Muscle layer of colon (tissue), 2 donors: ENCODE data around the gene CNKSR1.

Experiments used
- H3K27ac ChIP-seq: one replicate; pipeline ENCODE4 v1.7.0; 2013; ENCODE audit warnings: low read depth, mild to moderate bottlenecking, low read length, moderate library complexity
- H3K27me3 ChIP-seq, 2 donors: one replicate each; pipeline ENCODE4 v1.7.0; 2013; ENCODE audit warnings: low read length in 2 of 2, mild to moderate bottlenecking in 2 of 2; ENCODE audit not compliant: insufficient read depth in 2 of 2, control insufficient read depth in 1 of 2
- H3K36me3 ChIP-seq: one replicate; pipeline ENCODE4 v1.7.0; 2013; ENCODE audit warnings: mild to moderate bottlenecking, low read length; ENCODE audit not compliant: insufficient read depth
- H3K4me1 ChIP-seq: one replicate; pipeline ENCODE4 v1.7.0; 2013; ENCODE audit warnings: mild to moderate bottlenecking, low read length; ENCODE audit not compliant: insufficient read depth
- H3K4me3 ChIP-seq, 2 donors: one replicate each; pipeline ENCODE4 v1.7.0; 2013; ENCODE audit warnings: low read length in 2 of 2, low read depth in 1 of 2, mild to moderate bottlenecking in 1 of 2, moderate library complexity in 1 of 2
- H3K9ac ChIP-seq: one replicate; pipeline ENCODE4 v1.7.0; 2013; ENCODE audit warnings: low read length
- H3K9me3 ChIP-seq: one replicate; pipeline ENCODE4 v1.7.0; 2013; ENCODE audit warnings: mild to moderate bottlenecking, low read length
- donor health status: abdominal sarcoma.
- donor health status: Adenocarcinoma of cecum.

Gene CNKSR1

DNA sequence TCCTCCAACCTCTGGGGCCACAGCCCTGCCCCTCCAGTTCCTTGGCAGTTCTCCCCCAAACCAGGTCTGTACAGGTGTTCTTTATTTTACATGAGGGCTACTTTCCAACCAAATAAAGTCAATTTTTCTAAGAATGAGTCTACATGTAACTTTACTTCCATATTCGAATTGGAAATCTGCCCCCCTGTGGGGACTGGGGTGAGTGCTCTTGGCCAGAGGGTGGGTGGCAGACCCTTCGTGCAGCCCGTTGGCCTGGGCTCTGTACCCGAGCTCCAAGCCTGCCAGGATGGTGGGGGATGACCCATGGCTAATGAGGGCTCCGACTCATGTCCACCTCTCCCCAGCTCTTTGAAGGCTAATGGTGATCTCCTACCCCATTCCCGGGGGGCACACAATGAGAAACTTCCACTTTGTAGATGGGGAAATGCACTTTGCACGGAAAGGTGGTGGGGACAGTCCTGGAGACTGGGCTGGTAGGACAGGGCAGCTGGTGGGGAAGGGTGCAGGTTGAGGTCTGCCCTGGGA lies 12.5 kb downstream of the CNKSR1 start:
- no peak overlapping the region for H3K9ac ChIP-seq
- H3K4me1 ChIP-seq, result no peaks in the 10 kb centered on the region
- no peak overlapping the region for H3K27ac ChIP-seq
- no peak overlapping the region for H3K4me3 ChIP-seq
- H3K27me3 ChIP-seq, result no peaks in the 10 kb centered on the region
- H3K36me3 ChIP-seq, result no peaks in the 10 kb centered on the region
- H3K9me3 ChIP-seq, result no peaks in the 10 kb centered on the region

DNA sequence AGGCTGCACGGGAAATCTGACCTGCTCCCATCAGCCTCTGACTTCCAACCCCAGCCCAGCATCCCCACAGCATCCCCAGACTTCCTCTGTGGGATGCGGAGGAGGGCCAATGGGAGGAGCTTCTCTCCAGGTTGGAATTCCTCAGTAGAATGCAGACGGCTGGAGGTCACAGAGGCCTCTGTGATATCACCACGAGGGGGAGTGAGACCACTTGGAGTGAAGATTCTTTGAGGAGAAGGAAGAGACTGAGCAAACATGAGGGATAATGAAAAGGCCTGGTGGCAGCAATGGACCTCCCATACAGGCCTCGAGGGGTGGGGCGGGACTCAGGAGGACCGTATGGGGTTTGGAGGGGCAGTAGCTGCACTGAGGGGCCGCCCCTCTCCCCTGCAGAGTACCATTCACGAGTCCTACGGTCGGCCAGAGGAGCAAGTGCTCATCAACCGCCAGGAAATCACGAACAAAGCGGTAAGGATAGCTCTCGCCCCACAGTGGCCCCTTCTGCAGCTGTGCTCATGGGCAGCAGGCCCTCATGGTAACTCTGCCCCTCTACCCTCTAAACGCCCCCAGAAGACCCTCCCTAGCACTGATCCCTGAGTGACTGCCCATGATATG lies 13.2 kb downstream of the CNKSR1 start, which contains the start of gene CATSPER4:
TSS of gene CATSPER4 (plus strand) at position 230 of the 615 bp plus-strand sequence. CDS start at position 256, 26 bp downstream.
- Histone ChIP-seq H3K9me3 (no peaks in the 10 kb centered on the region), H3K9ac (no peak within 1 kb of the TSS), H3K27me3 (no peaks in the 10 kb centered on the region), H3K36me3 (no peaks in the 10 kb centered on the region), H3K4me3 (no peak within 1 kb of the TSS), H3K27ac (no peak within 1 kb of the TSS), H3K4me1 (no peaks in the 10 kb centered on the region)

DNA sequence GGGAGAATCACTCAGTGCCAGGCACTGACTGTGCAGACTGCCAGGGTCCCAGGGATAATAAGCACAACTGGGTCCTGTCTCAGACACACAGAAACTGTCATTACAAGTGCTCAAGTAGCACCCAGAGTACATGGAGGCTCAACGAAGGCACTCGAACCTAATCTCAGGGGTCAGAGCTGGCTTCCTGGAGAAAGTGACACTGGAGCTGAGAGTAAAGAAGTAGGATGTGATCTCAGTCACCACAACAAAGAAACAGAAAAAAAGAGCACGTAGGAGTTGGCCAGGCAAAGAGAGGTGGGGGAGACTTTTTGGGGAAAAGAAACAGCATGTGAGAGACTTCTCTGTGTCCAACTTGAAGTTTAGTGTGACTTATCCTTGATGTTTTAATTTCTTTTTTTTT lies 14.4 kb downstream of the CNKSR1 start:
- H3K36me3 ChIP-seq, result no peaks in the 10 kb centered on the region
- H3K27me3 ChIP-seq, result no peaks in the 10 kb centered on the region
- H3K9ac ChIP-seq, result no peak overlapping the region
- no peaks in the 10 kb centered on the region for H3K4me1 ChIP-seq
- H3K4me3 ChIP-seq, result no peak overlapping the region
- no peaks in the 10 kb centered on the region for H3K9me3 ChIP-seq
- H3K27ac ChIP-seq, result no peak overlapping the region

DNA sequence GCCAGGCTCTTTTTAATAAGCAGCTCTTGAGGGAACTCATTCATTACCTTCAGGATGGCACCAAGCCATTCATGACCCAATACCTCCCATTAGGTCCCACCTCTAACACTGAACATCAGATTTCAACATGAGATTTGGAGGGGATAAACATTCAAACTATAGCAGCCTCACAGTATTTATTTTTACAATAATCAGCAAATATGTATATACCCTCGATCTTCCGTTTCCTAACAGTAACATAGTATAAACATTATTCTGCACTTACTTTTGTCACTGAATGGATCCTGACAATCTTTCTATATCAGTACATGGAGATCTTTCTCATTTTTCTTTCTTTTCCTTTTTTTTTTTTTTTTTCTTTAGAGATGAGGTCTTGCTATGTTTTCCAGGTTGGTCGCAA lies 18.5 kb downstream of the CNKSR1 start:
- H3K9ac ChIP-seq, result no peak overlapping the region
- no peak overlapping the region for H3K27ac ChIP-seq
- no peaks in the 10 kb centered on the region for H3K9me3 ChIP-seq
- H3K27me3 ChIP-seq, result no peaks in the 10 kb centered on the region
- no peaks in the 10 kb centered on the region for H3K36me3 ChIP-seq
- H3K4me3 ChIP-seq, result no peak overlapping the region
- H3K4me1 ChIP-seq, result no peaks in the 10 kb centered on the region

DNA sequence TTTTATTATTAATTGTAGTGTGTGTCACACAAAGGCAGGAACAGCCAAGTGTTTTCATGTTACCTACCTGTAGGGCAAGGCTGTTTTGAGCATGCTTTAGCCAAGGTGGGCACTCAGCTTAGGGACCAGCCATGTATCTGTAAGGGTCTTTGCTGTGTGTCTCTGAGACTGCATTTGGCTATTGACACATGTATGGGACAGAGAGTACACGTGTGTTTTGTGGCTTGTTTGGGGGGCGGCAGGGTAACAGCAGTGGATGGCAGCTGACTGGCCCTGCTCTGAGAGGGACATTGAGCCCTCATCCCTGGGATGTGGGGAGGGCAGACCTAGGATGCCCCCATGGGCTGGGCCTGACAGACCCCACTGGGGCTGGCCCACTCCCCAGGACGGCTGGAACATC lies 20.0 kb downstream of the CNKSR1 start:
- H3K9me3 ChIP-seq, result no peaks in the 10 kb centered on the region
- no peaks in the 10 kb centered on the region for H3K4me1 ChIP-seq
- no peaks in the 10 kb centered on the region for H3K27me3 ChIP-seq
- no peak overlapping the region for H3K4me3 ChIP-seq
- H3K27ac ChIP-seq, result no peak overlapping the region
- no peak overlapping the region for H3K9ac ChIP-seq
- H3K36me3 ChIP-seq, result no peaks in the 10 kb centered on the region

DNA sequence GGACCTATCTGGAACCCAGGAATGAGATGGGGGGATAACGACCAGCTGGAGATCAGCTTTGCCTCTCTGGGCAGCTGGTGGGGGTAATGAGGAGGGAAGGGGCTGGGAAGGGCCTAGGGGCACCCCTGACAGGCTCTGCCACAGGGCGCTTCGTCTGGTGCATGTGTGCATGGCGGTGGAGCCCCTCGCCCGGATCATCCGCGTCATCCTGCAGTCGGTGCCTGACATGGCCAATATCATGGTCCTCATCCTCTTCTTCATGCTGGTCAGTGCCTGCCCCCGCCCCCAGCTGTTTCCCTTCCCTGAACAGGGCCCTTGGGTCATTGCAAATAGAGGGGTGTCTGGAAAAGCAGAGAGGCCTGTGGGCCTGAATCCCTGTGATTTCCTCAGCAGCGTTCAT lies 20.5 kb downstream of the CNKSR1 start:
- no peaks in the 10 kb centered on the region for H3K4me1 ChIP-seq
- H3K36me3 ChIP-seq, result no peaks in the 10 kb centered on the region
- no peak overlapping the region for H3K9ac ChIP-seq

DNA sequence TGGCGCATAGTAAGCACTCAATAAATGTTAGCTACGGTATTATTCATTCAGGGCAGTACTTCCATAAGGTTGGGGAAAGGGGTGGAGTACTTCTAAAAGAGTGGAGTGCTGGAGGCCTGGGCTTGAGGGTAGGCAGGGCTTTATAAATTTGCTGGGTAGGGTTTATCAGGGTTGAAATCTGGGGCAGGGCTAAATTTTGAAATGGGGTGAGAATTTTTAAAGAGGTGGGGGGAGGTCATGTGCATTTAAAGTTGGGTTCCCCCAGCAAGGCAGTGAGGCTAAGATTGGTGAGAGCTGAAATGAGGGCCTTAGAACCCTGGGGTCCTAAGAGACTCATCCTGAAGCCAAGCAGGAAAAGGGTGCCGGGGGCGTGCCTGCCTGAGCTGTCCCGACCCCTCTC lies 23.1 kb downstream of the CNKSR1 start:
- no peaks in the 10 kb centered on the region for H3K4me1 ChIP-seq
- no peak overlapping the region for H3K9ac ChIP-seq
- H3K27me3 ChIP-seq, result peaks cover 0 to 4% of the 10 kb centered on the region in 2 donors
- H3K9me3 ChIP-seq, result no peaks in the 10 kb centered on the region
- H3K36me3 ChIP-seq, result no peaks in the 10 kb centered on the region
- no peak overlapping the region for H3K4me3 ChIP-seq
- no peak overlapping the region for H3K27ac ChIP-seq

More for the DNA sequence above, 20.5 kb downstream of the CNKSR1 start:
- no peak overlapping the region for H3K4me3 ChIP-seq
- H3K9me3 ChIP-seq, result no peaks in the 10 kb centered on the region
- H3K27me3 ChIP-seq, result peaks cover 0 to under 1% of the 10 kb centered on the region in 2 donors
- no peak overlapping the region for H3K27ac ChIP-seq

DNA sequence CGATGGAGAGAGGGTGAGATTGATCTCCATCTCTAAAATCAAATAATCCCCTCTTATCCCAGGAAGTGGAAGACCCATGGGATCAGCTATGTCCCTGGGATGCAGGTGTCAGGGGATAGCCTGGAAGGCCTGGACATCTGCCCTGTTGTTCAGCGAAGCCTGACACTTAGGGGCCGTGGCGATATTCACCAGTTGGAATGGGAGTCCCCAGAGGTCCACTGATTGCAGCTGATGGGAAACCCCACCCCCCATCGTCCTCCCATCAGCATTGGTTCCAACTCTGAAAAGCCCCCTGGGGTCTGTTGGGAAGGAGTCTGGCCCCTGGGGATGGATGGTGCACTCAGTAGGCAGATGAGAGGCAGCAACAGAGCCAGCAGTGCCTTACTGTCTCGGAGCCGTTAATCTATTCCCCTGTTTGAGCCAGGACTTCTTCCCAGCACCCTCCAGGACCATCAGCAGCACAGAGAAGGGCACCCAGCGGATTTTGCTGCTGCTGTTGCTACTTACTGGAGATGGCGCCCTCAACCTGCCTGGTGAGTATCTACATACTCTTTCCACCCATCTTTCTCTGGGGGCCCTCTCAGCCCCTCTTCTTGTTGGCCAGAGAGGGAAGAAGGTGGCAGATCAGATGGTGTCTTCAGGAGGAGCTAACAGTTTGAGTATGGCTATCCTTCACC lies 26.5 kb downstream of the CNKSR1 start:
- Histone ChIP-seq H3K4me1 (no peaks in the 10 kb centered on the region), H3K27ac (no peak overlapping the region), H3K36me3 (no peaks in the 10 kb centered on the region), H3K27me3 (peaks cover 0 to 4% of the 10 kb centered on the region in 2 donors), H3K9me3 (no peaks in the 10 kb centered on the region), H3K9ac (no peak overlapping the region), H3K4me3 (no peak overlapping the region)

DNA sequence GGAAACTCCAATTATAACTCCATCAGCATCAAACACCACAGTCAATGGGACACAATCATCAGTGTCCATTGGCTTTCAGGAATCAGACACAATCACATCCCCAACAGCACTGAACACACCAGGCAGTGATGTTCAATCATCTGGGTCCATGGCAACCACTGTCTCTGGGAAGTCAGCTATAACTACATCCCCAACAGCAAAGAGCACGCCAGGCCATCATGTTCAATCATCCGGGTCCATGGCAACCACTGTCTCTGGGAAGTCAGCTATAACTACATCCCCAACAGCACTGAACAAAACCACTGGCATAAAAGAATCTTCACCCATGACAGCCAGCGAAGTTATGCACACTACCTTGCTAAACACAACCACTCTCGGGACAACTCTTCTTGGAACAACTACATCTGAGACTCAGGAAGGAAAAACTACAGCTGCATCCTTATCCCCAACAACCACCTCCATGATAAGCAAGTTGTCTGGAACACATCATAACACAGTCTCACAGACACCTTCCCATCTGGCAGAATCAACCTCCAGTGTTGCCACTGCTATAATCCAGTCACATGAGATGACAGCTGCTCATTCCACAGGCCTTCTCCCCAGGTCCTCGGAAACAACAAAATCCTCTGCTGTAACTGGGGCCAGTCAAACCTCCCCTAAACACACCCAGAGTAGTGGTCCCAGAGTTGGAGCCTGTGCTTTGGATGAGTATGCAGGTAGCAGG lies 33.0 kb downstream of the CNKSR1 start:
- no peaks in the 10 kb centered on the region for H3K4me1 ChIP-seq
- H3K9me3 ChIP-seq, result no peaks in the 10 kb centered on the region
- H3K36me3 ChIP-seq, result no peaks in the 10 kb centered on the region
- H3K27me3 ChIP-seq, result no peaks in the 10 kb centered on the region
- H3K9ac ChIP-seq, result no peak overlapping the region
- H3K4me3 ChIP-seq, result no peak overlapping the region
- H3K27ac ChIP-seq, result no peak overlapping the region

DNA sequence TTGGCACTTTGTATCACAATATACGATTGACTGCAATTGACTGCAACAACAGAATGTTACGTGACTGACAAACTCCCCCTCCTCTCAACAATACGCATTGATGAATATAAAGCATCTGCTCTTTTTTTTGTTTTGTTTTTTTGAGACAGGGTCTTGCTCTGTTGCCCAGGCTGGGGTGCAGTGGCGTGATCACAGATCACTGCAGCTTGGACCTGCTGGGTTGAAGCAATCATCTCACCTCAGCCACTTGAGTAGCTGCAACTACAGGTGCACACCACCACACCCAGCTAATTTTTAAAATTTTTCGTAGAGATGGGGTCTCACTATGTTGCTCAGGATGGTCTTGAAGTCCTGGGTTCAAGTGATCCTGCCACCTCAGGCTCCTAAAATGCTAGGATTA lies 35.4 kb downstream of the CNKSR1 start:
- Histone ChIP-seq H3K36me3 (no peaks in the 10 kb centered on the region), H3K9me3 (no peaks in the 10 kb centered on the region), H3K4me3 (no peak overlapping the region), H3K27ac (no peak overlapping the region), H3K27me3 (no peaks in the 10 kb centered on the region), H3K9ac (no peak overlapping the region), H3K4me1 (no peaks in the 10 kb centered on the region)

DNA sequence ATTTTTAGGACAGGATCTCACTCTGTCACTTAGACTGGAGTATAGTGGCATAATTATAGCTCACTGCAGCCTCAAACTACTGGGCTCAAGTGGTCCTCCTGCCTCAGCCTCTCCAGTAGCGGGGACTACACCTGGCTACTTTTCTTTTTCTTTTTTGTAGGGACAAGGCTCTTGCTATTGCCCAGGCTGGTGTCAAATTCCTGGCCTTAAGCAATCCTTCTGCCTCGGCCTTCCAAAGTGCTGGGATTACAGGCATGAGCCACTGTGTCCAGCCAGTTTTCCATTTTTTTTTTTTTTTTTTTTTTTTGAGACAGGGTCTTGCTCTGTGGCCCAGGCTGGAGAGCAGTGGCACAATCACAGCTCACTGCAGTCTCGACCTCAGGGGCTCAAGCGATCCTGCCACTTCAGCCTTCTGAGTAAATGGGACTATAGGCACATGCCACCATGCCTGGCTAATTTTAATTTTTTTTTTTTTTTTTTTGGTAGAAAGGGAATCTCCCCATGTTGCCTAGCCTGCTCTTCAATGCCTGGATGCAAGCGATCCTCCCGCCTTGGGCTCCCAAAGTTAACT lies 36.1 kb downstream of the CNKSR1 start:
- no peaks in the 10 kb centered on the region for H3K27me3 ChIP-seq
- H3K9ac ChIP-seq, result no peak overlapping the region
- no peaks in the 10 kb centered on the region for H3K36me3 ChIP-seq
- H3K9me3 ChIP-seq, result no peaks in the 10 kb centered on the region
- H3K4me1 ChIP-seq, result no peaks in the 10 kb centered on the region
- H3K4me3 ChIP-seq, result no peak overlapping the region
- no peak overlapping the region for H3K27ac ChIP-seq
